Activated CD4-positive, alpha-beta T cell treated with anti-CD3 and anti-CD28 coated beads, Interleukin-2, amount 10 ng/mL, durations not matched to agents 7 days and 5 days (primary cell): ENCODE measurements around the gene SLC36A4. TPM values are rescaled to one million over a fixed set of nuclear protein-coding genes. Genes with fewer than 3 reads are reported as not detected.
"Not testable (repeated sequence)": the region's sequence is repeated elsewhere in the genome, so short reads cannot be mapped to it uniquely, and the experiment has no call there.

Source experiments
- CTCF ChIA-PET: fragments of 350-600 bp; sonication (Branson Sonifier 250); formaldehyde crosslinking; loops from one replicate; lab custom pipeline; 2021; ENCODE audit warnings: antibody characterized with exemption; lab: Charles Lee
- POLR2A ChIA-PET: fragments of 350-600 bp; sonication (Branson Sonifier 250); formaldehyde crosslinking; loops from one replicate; lab custom pipeline; 2021; ENCODE audit warnings: antibody characterized with exemption; lab: Charles Lee
- DNase-seq: peaks from one replicate; pipeline ENCODE4 v3.0.0-alpha.2; 2020
- H3K27ac Mint-ChIP-seq: one replicate; pipeline ENCODE4 v1.8.0; 2021; ENCODE audit warnings: mild to moderate bottlenecking, moderate library complexity, mixed read lengths
- H3K27me3 Mint-ChIP-seq: one replicate; pipeline ENCODE4 v1.8.0; 2021; ENCODE audit warnings: mixed read lengths
- H3K36me3 Mint-ChIP-seq: one replicate; pipeline ENCODE4 v1.8.0; 2021; ENCODE audit warnings: low read depth, mixed read lengths
- H3K4me1 Mint-ChIP-seq: one replicate; pipeline ENCODE4 v1.8.0; 2021; ENCODE audit warnings: mixed read lengths
- H3K4me3 Mint-ChIP-seq: one replicate; pipeline ENCODE4 v1.8.0; 2021; ENCODE audit warnings: mild to moderate bottlenecking, moderate library complexity, mixed read lengths
- H3K9me3 Mint-ChIP-seq: one replicate; pipeline ENCODE4 v1.8.0; 2021; ENCODE audit warnings: mixed read lengths
- total RNA-seq, 2 experiments: library from RNA; stranded (reverse); gene quantifications; one replicate each; pipeline ENCODE4 v1.2.3, GENCODE V29; 2021

SLC36A4 gene
- 10 to 100 TPM; 10.8 to 11.4 TPM for total RNA-seq

DNA sequence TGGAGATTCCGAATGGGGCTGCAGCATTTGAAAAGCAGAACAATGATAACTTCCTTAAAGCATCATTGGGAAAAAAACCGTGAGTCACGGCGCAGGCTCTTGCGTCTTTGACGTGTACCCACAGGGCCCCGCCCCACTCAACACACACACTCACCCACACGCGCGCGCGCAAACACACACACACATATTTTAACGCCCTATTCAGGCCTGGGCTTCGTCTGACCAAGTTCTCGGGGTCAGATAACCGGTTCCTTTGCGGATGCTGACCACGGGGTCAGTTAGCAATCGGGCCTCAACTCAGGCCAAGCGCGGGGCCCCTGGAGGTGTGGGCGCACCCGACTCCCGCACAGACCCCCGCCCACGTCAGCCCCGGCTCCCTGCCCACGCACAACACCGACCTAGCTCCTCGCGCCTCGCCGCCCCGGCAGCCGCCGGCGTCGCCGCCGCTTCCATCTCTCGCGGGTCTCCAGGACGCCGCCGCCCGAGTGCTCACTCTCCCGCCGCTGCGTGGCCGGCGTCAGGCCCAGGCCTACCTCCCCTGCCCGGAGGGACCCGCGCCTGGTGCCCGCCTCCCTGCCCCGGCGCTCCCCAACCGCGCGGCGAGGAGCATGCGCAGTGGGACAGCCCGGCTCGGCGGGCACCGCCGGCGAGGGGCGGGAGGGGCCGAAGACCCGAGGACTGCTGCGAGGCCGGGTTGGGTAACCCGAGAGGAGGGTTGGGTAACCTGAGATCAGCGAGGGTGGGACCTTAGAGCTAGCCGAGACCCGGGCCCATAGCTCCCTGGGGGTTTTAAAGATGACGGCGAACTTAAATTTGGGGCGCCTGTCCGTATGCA is at the start of gene SLC36A4:
SLC36A4 (minus strand) TSS at position 612 of the 835 bp plus-strand sequence; CDS start at position 453, 159 bp downstream.
- Mint-ChIP-seq H3K9me3 (no peaks in the 10 kb centered on the region), H3K4me1 (peaks cover 24% of the 10 kb centered on the region), H3K27ac (peak within 1 kb of the TSS; percentile 92), H3K4me3 (peak within 1 kb of the TSS; percentile 88), H3K36me3 (no peaks in the 10 kb centered on the region), H3K27me3 (peaks cover 14% of the 10 kb centered on the region)
- ChIA-PET POLR2A (no interaction called here), CTCF (interaction anchor here (0.6 to 0.9 kb wide), 2 partner anchors 11 to 232 kb away, joined by 3 to 4 read pairs; no protein-coding TSS in a partner anchor)
- peak; percentile 90 for DNase-seq

DNA sequence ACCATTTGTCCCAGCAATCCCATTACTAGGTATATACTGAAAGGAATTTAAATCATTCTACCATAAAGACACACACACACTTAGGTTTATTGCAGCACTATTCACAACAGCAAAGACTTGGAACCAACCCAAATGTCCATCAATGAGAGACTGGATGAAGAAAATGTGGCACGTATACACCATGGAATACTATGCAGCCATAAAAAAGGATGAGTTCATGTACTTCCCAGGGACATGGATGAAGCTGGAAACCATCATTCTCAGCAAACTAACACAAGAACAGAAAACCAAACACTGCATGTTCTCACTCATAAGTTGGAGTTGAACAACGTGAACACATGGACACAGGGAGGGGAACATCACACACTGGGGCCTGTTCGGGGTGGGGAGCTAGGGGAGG is 49.0 kb upstream of the SLC36A4 start:
- H3K27me3 Mint-ChIP-seq: peaks cover 14% of the 10 kb centered on the region
- H3K4me3 Mint-ChIP-seq, H3K36me3 Mint-ChIP-seq, H3K4me1 Mint-ChIP-seq, H3K9me3 Mint-ChIP-seq, POLR2A ChIA-PET, DNase-seq, H3K27ac Mint-ChIP-seq, CTCF ChIA-PET: not testable (repeated sequence)

DNA sequence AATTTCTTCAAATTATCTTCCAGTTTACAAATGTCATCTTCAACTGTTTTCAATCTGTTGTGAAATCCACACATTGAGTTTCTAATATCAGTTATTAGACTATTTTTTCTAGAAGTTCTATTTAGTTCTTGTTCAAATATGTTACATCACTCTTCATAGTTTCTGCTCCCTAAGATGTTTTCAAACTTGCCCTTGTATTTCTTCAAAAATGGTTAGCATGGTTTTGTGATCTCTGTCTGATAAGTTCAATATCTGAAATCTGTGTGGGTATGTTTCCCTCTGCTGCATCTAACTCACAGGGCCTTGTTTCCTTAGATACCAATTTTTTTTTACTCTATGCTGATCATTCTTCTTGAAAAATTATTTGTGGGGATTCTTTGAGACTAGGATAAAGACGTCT is 46.2 kb upstream of the SLC36A4 start:
- Mint-ChIP-seq H3K4me3 (no peak overlapping the region), H3K4me1 (no peaks in the 10 kb centered on the region), H3K27me3 (peaks cover 18% of the 10 kb centered on the region), H3K9me3 (no peaks in the 10 kb centered on the region), H3K36me3 (no peaks in the 10 kb centered on the region), H3K27ac (no peak overlapping the region)
- ChIA-PET POLR2A (no interaction called here), CTCF (no interaction called here)
- DNase-seq: no peak

DNA sequence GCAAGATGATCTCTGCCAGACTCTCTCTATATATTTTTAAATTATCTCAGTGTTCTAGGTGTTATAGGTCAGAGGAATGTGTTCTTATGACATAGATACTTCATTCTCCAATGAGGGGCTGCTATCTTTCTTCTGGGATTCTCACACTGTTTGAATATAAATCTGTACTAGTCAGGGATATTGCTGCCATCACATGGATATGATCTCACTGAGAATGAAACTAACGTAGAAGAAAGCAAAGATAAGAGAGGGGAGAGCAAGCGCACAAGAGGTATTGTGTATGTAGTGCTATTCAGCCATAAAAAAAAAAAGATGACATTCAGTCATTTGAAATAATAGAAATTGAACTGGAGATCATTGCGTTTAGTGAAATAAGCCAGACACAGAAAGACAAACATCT is 42.2 kb upstream of the SLC36A4 start:
- Mint-ChIP-seq H3K27ac (no peak overlapping the region), H3K36me3 (no peaks in the 10 kb centered on the region), H3K4me1 (no peaks in the 10 kb centered on the region), H3K9me3 (no peaks in the 10 kb centered on the region), H3K4me3 (no peak overlapping the region), H3K27me3 (peaks cover 38% of the 10 kb centered on the region)
- ChIA-PET CTCF (no interaction called here), POLR2A (no interaction called here)
- DNase-seq: no peak

DNA sequence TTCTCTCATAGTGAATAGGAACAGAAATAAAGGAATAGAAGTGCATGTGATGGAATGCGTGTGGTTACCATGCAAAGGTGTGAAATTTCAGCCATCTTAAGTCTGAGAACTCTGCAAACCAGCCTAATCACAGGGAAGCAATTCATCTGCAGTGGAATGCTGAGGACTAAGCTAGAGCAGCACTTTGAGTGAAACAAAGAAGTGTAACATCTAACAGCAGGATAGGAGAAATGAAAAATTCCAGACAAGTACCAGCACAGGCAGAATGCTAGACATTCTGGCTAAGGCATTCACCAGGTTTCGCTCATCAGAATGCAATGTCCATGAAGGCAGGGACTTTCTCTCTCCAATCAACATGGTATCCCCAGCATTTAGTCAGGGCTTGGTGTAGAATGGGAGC is 41.2 kb upstream of the SLC36A4 start:
- Mint-ChIP-seq H3K27ac (no peak overlapping the region), H3K4me1 (no peaks in the 10 kb centered on the region)
- no peak for DNase-seq

DNA sequence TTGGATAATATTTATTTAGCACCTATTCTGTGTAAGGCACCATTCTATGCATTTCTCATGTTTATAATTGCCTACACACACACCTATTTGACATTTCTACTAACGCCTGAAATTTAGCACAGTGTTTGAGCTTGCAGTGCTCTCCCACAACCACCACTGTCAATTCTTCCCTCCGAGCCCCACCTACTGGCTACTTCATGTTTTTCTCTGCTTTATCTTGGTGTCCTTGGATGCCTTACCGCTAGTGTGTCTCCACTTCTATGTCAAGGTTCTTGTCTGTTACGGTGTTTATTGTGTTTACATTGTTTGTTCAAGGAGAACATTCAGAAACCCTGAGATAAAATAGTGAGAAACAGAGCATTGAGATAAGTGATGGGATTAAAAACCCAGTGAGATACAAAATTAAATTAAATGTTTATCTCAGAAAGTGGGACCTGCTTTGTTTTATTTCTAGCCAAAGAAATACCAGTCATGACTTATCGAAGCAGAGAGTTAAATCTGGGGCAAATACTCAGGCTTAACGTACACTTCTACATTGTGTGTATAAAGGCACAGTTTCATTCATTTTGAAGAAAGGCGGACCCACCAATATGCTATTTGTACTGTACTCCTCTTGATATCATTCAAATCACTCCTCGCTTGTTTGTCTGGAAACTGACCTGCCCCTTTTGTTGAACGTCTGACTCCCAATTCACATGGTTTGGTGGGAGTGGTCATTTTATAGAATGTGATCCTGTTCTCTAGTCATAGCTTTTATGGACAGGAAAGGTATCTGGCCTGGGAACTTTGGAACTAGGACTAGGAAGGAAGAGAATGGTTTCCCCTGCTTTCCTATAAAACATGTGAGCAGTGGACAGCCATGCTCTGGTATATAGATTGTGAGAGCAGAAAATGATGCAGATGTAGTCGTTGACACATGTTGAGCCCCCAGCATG is 39.2 kb upstream of the SLC36A4 start:
- Mint-ChIP-seq H3K9me3 (no peaks in the 10 kb centered on the region), H3K27me3 (peaks cover 38% of the 10 kb centered on the region), H3K4me1 (no peaks in the 10 kb centered on the region), H3K36me3 (no peaks in the 10 kb centered on the region), H3K4me3 (no peak overlapping the region), H3K27ac (no peak overlapping the region)
- ChIA-PET POLR2A (no interaction called here), CTCF (interaction anchor here (1.0 kb wide), 1 partner anchor 295 kb away, joined by 4 read pairs; no protein-coding TSS in a partner anchor)
- peak; percentile 27 for DNase-seq

More for the DNA sequence above, 41.2 kb upstream of the SLC36A4 start:
- H3K9me3 Mint-ChIP-seq: no peaks in the 10 kb centered on the region
- ChIA-PET POLR2A (no interaction called here), CTCF (no interaction called here)
- H3K4me3 Mint-ChIP-seq: no peak overlapping the region
- H3K27me3 Mint-ChIP-seq: peaks cover 36% of the 10 kb centered on the region
- H3K36me3 Mint-ChIP-seq: no peaks in the 10 kb centered on the region

DNA sequence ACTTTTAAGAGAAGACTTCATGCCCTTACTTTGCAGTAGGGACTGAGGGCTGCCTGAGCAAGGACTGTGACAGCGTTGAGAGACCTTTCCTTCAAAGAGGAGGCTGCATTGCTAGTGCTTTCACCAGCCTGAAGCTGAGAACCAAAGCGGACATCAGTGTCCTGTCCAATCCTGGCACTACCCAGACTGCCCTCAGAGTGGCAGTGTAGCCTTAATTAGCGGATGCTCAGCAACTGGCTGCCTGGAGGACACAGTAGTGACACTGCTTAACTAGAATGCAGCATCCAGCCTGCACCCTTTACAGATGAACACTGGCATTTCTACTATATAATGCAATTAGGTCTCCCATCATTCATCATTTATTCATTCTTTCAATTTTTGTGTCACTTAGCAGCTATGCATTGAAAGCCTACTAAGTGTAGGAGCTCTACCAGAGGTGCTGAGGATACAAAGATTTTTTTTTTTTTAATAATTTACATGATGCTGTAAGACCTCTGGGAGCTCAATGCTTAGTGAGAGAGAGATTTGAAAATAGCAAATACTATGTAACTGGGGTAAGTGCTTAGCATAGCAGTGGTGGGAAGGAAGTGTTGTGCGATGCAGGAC is 36.9 kb upstream of the SLC36A4 start:
- Mint-ChIP-seq H3K9me3 (no peaks in the 10 kb centered on the region), H3K4me3 (no peak overlapping the region), H3K27ac (no peak overlapping the region), H3K4me1 (no peaks in the 10 kb centered on the region), H3K36me3 (no peaks in the 10 kb centered on the region), H3K27me3 (peaks cover 33% of the 10 kb centered on the region)
- CTCF ChIA-PET: interaction anchor here (1.0 to 1.3 kb wide), 5 partner anchors 307 to 649 kb away, joined by 3 to 4 read pairs (median 3); no protein-coding TSS in a partner anchor
- POLR2A ChIA-PET: no interaction called here
- DNase-seq: peak; percentile 77

DNA sequence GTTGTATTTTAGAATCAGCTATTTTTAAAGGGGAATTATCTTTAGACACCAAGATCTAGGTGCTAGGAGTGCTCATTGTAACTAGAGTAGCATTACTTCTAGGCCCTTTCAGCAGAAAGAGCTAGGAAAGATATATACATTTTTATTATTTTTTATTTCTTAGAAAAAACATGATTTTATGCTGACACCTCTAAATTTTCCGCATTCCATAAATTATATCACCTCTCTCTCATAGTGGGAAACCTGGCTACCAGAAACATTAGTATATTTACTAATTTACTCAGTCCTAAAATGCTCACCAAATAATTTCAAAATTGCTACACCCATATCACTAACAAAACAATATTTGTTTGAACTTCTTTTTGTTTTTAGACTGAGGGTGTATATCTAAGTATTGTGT is 32.1 kb upstream of the SLC36A4 start:
- Mint-ChIP-seq H3K4me1 (no peaks in the 10 kb centered on the region), H3K27me3 (peaks cover 4% of the 10 kb centered on the region), H3K9me3 (no peaks in the 10 kb centered on the region), H3K4me3 (no peak overlapping the region), H3K36me3 (no peaks in the 10 kb centered on the region), H3K27ac (no peak overlapping the region)
- POLR2A ChIA-PET: no interaction called here
- CTCF ChIA-PET: no interaction called here
- no peak for DNase-seq

DNA sequence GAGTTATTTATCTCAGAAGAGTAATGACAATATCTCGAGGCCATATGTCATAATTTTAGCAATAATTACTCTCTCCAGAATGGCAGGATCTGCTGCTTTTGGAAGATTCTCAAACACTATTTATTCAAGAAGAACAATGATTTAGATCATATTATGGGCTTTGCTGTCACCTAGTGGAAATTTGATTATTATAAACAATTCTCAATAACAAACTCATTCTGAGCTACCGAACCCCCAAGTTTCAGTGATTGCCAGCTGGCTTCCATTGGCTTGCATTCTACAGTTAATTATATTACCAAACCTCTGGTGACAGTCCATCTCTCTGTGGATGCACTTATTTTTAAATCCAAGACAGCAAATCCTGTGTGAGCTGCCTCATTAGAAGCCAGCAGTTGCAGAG is 27.9 kb upstream of the SLC36A4 start:
- Mint-ChIP-seq H3K4me3 (no peak overlapping the region), H3K27me3 (peaks cover 3% of the 10 kb centered on the region), H3K36me3 (no peaks in the 10 kb centered on the region), H3K9me3 (no peaks in the 10 kb centered on the region), H3K4me1 (no peaks in the 10 kb centered on the region), H3K27ac (no peak overlapping the region)
- DNase-seq: no peak
- CTCF ChIA-PET: interaction anchor here (0.6 to 0.9 kb wide), 4 partner anchors 16 to 320 kb away, joined by 3 to 8 read pairs (median 4); no protein-coding TSS in a partner anchor
- POLR2A ChIA-PET: no interaction called here

DNA sequence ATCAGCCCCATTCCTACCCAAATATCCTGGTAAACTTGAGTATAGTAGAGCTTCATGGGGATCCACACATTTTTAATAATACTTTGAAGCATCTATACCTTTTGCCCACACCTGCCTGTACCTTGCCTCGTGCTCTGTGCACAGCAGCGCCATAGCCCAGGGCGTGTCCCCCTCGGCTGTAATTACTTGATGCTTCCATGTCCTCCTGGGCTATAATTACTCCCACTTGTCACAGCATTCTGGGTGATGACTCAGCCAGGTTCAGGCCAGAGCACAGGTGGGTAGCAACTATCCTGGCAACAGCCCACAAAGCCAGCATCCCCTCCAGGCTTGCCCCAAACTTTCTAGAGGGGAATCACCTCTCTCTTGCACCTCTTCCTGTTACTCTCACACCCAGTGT is 23.7 kb upstream of the SLC36A4 start:
- no peaks in the 10 kb centered on the region for H3K4me1 Mint-ChIP-seq
- POLR2A ChIA-PET: no interaction called here
- H3K27me3 Mint-ChIP-seq: peaks cover 12% of the 10 kb centered on the region
- H3K36me3 Mint-ChIP-seq: no peaks in the 10 kb centered on the region
- H3K4me3 Mint-ChIP-seq: no peak overlapping the region
- no peaks in the 10 kb centered on the region for H3K9me3 Mint-ChIP-seq
- CTCF ChIA-PET: no interaction called here
- no peak for DNase-seq
- no peak overlapping the region for H3K27ac Mint-ChIP-seq

DNA sequence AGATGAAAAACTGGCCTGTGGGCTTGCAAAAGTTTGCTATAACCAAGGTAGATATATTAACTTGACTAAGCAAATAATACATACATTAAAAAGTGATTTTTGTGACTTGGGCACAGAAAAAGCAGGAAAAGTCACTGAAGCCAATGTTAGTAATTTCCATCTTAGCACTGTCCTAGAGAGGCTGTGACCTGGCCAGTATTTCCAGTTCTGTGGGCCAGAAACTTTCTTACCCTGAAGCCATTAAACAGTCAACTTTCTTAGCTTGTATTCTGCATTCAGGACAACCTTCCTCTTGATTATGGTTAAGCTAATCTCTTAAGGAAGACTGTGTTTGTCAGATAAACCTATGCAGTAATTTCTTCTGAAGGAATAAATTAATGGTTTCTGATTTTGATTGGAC is 22.3 kb upstream of the SLC36A4 start:
- no peaks in the 10 kb centered on the region for H3K36me3 Mint-ChIP-seq
- peaks cover 12% of the 10 kb centered on the region for H3K27me3 Mint-ChIP-seq
- ChIA-PET CTCF (no interaction called here), POLR2A (no interaction called here)
- H3K9me3 Mint-ChIP-seq: no peaks in the 10 kb centered on the region
- H3K4me1 Mint-ChIP-seq: no peaks in the 10 kb centered on the region
- H3K4me3 Mint-ChIP-seq: no peak overlapping the region
- H3K27ac Mint-ChIP-seq: no peak overlapping the region
- no peak for DNase-seq

DNA sequence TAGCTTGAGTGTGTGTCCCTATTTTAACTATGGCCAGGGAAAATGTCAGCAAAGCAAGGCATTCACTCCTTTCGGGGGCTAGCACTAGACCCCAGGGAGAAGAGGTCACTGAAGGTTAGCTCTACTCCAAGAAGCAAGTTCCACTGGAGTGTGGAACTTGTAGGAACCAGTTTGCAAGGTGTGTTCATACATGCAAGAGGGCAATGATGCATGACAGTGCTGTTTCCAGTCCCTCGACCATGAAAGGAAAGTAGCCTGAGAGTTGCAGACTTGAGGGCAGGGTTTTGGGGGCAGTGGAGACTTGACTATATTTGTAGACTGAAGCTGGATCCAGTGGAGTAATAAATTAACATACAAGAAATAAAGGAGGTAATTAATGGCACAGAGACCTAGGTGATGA is 21.6 kb upstream of the SLC36A4 start:
- Mint-ChIP-seq H3K36me3 (no peaks in the 10 kb centered on the region), H3K4me3 (no peak overlapping the region), H3K27ac (no peak overlapping the region), H3K4me1 (no peaks in the 10 kb centered on the region), H3K27me3 (peaks cover 12% of the 10 kb centered on the region), H3K9me3 (no peaks in the 10 kb centered on the region)
- DNase-seq: no peak
- CTCF ChIA-PET: no interaction called here
- POLR2A ChIA-PET: no interaction called here
